ENCODE measurements around the gene PRR5L.

DNA sequence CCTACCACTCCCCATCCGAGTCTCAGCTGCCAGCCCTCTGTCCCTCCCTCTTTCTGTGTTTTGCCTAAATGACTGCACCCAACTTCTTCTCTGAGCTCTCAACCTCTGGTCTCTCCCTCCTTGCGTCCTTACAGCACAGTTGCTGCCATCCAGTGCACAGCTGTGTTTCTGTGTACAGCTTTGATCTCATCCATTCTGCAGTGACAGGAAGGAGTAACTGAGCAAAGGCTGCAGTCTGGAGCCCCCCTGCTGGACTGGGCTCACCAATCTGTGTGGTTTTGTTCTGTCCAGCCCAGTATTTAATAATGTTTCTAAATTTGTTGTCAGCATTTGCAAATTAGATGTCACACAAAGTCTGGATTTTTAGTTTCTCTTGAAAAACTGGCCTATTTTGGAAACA lies 43.8 kb downstream of the PRR5L start:
- TF ChIP-seq POLR2A (IDR thresholded peaks at IDR 0.05): no peak
- TF ChIP-seq, protein P1, sequence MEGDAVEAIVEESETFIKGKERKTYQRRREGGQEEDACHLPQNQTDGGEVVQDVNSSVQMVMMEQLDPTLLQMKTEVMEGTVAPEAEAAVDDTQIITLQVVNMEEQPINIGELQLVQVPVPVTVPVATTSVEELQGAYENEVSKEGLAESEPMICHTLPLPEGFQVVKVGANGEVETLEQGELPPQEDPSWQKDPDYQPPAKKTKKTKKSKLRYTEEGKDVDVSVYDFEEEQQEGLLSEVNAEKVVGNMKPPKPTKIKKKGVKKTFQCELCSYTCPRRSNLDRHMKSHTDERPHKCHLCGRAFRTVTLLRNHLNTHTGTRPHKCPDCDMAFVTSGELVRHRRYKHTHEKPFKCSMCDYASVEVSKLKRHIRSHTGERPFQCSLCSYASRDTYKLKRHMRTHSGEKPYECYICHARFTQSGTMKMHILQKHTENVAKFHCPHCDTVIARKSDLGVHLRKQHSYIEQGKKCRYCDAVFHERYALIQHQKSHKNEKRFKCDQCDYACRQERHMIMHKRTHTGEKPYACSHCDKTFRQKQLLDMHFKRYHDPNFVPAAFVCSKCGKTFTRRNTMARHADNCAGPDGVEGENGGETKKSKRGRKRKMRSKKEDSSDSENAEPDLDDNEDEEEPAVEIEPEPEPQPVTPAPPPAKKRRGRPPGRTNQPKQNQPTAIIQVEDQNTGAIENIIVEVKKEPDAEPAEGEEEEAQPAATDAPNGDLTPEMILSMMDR (IDR thresholded peaks at IDR 0.05): no peak

All from sigmoid colon (tissue), 3 donors.